Activated CD4-positive, alpha-beta memory T cell treated with anti-CD3 and anti-CD28 coated beads for 36 hours (primary cell): ENCODE results near the gene GLCCI1. TPM values are rescaled to one million over a fixed set of nuclear protein-coding genes. Genes with fewer than 3 reads are reported as not detected.
A peak's percentile ranks its signal among the peaks of the same experiment; 100 is the strongest.

Source experiments
- CTCF ChIA-PET: fragments of 350-600 bp; sonication (Branson Sonifier 250); formaldehyde crosslinking; loops from one replicate; lab custom pipeline; 2021; ENCODE audit warnings: antibody characterized with exemption, inconsistent platforms; lab: Charles Lee
- POLR2A ChIA-PET: fragments of 350-600 bp; sonication (Branson Sonifier 250); formaldehyde crosslinking; loops from one replicate; lab custom pipeline; 2021; ENCODE audit warnings: antibody characterized with exemption; lab: Charles Lee
- DNase-seq: peaks from one replicate; pipeline ENCODE4 v3.0.0-alpha.2; 2020
- H3K27ac Mint-ChIP-seq: one replicate; pipeline ENCODE4 v1.8.0; 2021; ENCODE audit warnings: mixed read lengths
- H3K27me3 Mint-ChIP-seq: one replicate; pipeline ENCODE4 v1.8.0; 2021; ENCODE audit warnings: mixed read lengths
- H3K36me3 Mint-ChIP-seq: one replicate; pipeline ENCODE4 v1.8.0; 2021; ENCODE audit warnings: mixed read lengths
- H3K4me1 Mint-ChIP-seq: one replicate; pipeline ENCODE4 v1.8.0; 2021; ENCODE audit warnings: low read depth, mixed read lengths
- H3K4me3 Mint-ChIP-seq: one replicate; pipeline ENCODE4 v1.8.0; 2021; ENCODE audit warnings: mild to moderate bottlenecking, mixed read lengths
- H3K9me3 Mint-ChIP-seq: one replicate; pipeline ENCODE4 v1.8.0; 2021; ENCODE audit warnings: mixed read lengths
- intact Hi-C: fragments of 100-400 bp; cut with micrococcal nuclease; formaldehyde crosslinking; loops from one replicate; pipeline ENCODE4 v1.15.1; 2023
- total RNA-seq, 2 experiments: library from RNA; stranded (reverse); gene quantifications; one replicate each; pipeline ENCODE4 v1.2.3, GENCODE V29; 2021

GLCCI1 gene
- total RNA-seq: 10 to 100 TPM in 1 of 2 experiments, 1 to 10 TPM in 1; 8.6 to 11.5 TPM

DNA sequence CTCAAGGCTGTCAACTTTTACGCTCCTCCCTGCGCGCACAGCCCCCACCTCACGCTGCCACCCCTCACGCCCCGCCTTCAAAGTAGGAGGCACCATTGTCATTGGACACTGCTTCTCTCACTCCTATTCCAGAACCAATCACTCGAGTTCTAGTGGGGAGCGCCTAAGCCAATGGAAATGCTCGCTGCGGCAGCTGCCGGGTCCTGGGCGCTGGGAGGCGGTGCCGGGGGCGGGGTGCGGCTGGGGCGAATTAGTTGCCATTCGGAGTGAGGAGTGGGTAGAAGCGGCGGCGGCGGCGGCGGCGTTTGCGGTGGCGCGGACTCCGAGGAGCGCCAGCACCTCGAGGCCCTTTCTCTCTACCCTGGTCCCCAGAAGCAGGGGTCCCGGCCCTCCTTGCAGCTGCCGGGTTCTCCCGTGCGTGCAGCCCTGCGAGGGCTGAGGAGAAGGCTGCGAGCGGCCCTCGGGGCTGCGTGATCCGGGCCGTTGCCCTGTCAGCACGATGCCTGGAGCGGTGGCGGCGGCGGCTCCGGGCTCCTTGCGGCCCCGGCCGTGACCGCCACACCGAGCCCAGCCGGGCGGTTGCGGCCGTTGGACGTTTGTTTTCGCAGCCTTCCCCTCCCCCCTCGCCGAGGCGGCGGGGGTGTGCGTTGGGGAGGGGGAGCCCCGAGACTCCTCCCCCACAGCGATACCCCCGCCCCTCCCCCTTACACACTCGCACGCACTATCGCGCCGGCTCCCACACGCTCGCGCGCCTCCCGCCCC lies at the start of gene GLCCI1:
Gene GLCCI1, plus strand, starts transcription at position 253 of the 762 bp plus-strand sequence. CDS start 555 bp downstream, outside the sequence.
- peak; percentile 98 for DNase-seq
- Mint-ChIP-seq H3K27ac (peak within 1 kb of the TSS; percentile 83), H3K9me3 (no peaks in the 10 kb centered on the region), H3K27me3 (no peaks in the 10 kb centered on the region), H3K4me3 (peak within 1 kb of the TSS; percentile 85), H3K4me1 (peaks cover 17% of the 10 kb centered on the region), H3K36me3 (no peaks in the 10 kb centered on the region)
- ChIA-PET POLR2A (interaction anchor here (0.7 to 3.5 kb wide), 12 partner anchors 9 to 329 kb away, joined by 3 to 25 read pairs (median 6); partner anchors contain the start of gene UMAD1), CTCF (interaction anchor here (1.2 to 1.3 kb wide), 2 partner anchors 8 to 288 kb away, joined by 3 to 4 read pairs; no protein-coding TSS in a partner anchor)
- intact Hi-C loops: loop anchor here (1.0 to 5.0 kb wide), 11 partner anchors 23 to 786 kb away; partner anchors contain the start of genes C1GALT1 and UMAD1

DNA sequence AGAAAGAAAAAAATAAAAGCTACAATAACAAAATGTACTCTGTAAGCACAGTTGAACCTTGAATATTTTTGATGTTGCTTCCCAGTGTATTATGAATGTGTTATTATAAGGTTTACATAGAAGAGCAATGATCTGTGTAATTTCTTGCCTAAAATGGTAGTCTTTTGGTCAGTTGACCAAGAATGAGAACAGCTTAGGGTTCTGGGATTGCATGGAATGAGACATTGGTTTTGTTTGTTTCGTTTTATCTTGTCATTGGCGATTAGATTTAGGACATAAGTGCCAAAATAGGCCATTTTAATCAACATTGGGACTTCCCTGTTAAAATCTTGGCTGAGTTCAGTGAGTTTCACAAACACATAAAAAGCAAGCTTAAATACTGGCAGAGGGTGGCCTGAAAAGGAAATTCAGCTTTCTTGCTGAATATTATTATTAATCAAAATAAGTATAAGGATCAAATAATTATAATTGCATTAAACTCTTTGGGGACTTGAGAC lies 49.1 kb upstream of the GLCCI1 start:
- H3K4me3 Mint-ChIP-seq: no peak overlapping the region
- CTCF ChIA-PET: interaction anchor here (0.9 to 2.5 kb wide), 4 partner anchors 10 to 206 kb away, joined by 3 to 8 read pairs (median 4); no protein-coding TSS in a partner anchor
- DNase-seq: no peak
- H3K9me3 Mint-ChIP-seq: no peaks in the 10 kb centered on the region
- H3K4me1 Mint-ChIP-seq: peaks cover 39% of the 10 kb centered on the region
- no peak overlapping the region for H3K27ac Mint-ChIP-seq
- POLR2A ChIA-PET: interaction anchor here (1.6 to 1.9 kb wide), 2 partner anchors 25 to 49 kb away, joined by 6 to 11 read pairs; partner anchors contain the start of gene GLCCI1
- H3K27me3 Mint-ChIP-seq: no peaks in the 10 kb centered on the region
- intact Hi-C loops: no loop called here
- no peaks in the 10 kb centered on the region for H3K36me3 Mint-ChIP-seq

DNA sequence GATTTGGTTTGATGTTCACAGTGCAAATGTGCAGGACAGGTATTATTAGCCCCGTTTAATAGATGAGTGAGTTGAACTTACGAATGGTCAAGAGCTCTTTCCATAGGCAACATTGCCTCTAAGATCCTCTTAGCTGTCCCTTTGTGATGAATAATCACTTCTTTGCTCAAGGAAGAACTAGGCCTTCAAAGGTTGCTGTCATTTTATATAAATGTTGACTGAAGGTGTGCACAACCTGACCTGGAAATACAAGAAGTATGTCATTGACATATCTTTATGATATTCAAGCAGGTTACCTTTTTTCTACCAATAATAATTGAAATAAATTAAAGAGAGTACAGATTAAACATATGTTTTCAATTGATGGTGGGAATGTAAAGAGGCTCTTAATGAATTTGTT lies 48.5 kb upstream of the GLCCI1 start:
- Mint-ChIP-seq H3K27ac (no peak overlapping the region), H3K4me1 (peaks cover 41% of the 10 kb centered on the region), H3K36me3 (no peaks in the 10 kb centered on the region), H3K27me3 (no peaks in the 10 kb centered on the region), H3K4me3 (no peak overlapping the region), H3K9me3 (no peaks in the 10 kb centered on the region)
- DNase-seq: no peak
- ChIA-PET POLR2A (interaction anchor here (0.6 to 1.9 kb wide), 4 partner anchors 25 to 280 kb away, joined by 4 to 11 read pairs (median 6); partner anchors contain the start of genes GLCCI1 and UMAD1), CTCF (interaction anchor here (0.9 to 2.5 kb wide), 4 partner anchors 11 to 205 kb away, joined by 3 to 8 read pairs (median 4); no protein-coding TSS in a partner anchor)
- intact Hi-C loops: loop anchor here (1.0 to 5.0 kb wide), 7 partner anchors 25 to 206 kb away; partner anchors contain the start of gene GLCCI1

DNA sequence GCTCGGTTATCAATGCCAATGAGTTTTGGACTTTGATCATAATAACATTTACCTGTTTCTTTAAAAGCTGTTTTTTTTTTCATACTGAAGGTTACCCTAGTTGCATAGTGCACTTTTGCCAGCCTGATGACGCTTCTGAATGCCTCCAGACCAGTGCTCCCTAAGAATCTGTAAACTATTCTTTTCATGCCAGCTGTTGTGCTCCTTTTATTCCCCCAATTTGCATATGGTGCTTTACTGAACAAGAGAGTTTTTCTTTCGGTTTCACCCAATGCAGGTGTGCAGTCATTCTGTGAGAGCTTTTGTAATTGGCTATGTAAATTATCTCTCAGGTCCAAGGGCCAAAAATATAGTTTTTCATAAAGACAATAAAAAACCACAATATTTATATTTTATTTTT lies 48.1 kb upstream of the GLCCI1 start:
- H3K27ac Mint-ChIP-seq: no peak overlapping the region
- no peaks in the 10 kb centered on the region for H3K9me3 Mint-ChIP-seq
- ChIA-PET POLR2A (interaction anchor here (0.6 to 1.9 kb wide), 4 partner anchors 24 to 280 kb away, joined by 4 to 11 read pairs (median 6); partner anchors contain the start of genes GLCCI1 and UMAD1), CTCF (interaction anchor here (0.9 to 2.5 kb wide), 2 partner anchors 46 to 205 kb away, joined by 3 to 8 read pairs; no protein-coding TSS in a partner anchor)
- intact Hi-C loops: loop anchor here (1.0 to 5.0 kb wide), 7 partner anchors 25 to 206 kb away; partner anchors contain the start of gene GLCCI1
- H3K4me3 Mint-ChIP-seq: peak overlapping the region; percentile 55
- no peaks in the 10 kb centered on the region for H3K27me3 Mint-ChIP-seq
- DNase-seq: peak; percentile 32
- peaks cover 41% of the 10 kb centered on the region for H3K4me1 Mint-ChIP-seq
- H3K36me3 Mint-ChIP-seq: no peaks in the 10 kb centered on the region

DNA sequence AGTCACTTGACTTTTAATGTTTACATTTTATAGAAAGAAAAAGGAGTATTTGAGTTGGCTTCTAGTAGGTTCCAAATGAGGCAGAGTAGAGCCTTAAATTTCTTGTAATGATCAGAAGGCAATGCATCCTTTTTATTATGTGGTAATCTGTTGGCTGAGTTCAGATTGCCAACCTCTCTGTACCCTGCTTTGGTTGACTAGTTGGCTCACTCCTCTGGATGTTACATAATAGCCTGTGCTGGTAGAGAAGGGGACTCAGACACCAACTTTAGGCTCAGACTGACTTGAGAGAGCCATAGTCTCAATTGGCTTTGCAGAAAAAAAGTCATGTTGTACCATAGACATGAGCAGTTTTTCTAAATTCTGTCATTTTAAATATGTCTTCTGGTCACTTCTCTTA lies 46.8 kb upstream of the GLCCI1 start:
- Mint-ChIP-seq H3K27ac (no peak overlapping the region), H3K4me3 (no peak overlapping the region), H3K4me1 (peaks cover 41% of the 10 kb centered on the region), H3K36me3 (no peaks in the 10 kb centered on the region), H3K27me3 (no peaks in the 10 kb centered on the region), H3K9me3 (no peaks in the 10 kb centered on the region)
- CTCF ChIA-PET: no interaction called here
- POLR2A ChIA-PET: no interaction called here
- no peak for DNase-seq
- intact Hi-C loops: loop anchor here (2.0 to 5.0 kb wide), 3 partner anchors 75 to 159 kb away; no protein-coding TSS in a partner anchor

DNA sequence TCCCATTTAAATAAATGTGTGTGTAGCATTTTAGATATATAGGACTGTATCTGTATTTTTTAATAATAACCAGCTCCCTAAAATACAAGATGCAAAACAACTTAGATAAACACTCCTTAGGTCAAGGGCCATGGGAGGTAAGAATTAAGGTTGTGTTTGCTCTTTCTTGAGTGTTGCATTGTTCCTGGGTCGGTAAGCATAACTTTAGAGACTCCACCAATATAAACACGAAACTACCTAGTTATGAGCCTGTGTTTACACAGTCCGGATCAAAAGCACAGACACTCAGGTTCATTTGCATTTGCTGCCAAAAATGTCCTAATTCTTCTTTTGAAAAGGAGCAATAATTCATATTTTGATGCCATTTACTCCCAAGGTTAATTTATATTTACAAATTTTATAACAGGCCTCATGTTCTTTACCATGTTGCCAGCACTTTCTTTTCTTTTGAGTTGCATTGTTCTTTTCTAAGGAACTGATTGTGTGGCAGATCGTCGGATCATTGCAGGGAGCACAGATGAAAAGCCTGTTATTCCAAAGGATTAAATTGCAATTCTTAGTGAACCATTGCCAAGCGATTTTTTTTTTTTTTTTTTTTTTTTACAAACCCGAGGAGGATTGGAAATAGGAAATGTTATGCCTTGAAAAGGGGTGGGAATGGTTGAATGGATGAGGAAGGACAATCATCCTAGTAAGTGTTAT lies 45.8 kb upstream of the GLCCI1 start:
- no peaks in the 10 kb centered on the region for H3K9me3 Mint-ChIP-seq
- H3K4me3 Mint-ChIP-seq: no peak overlapping the region
- DNase-seq: no peak
- H3K27ac Mint-ChIP-seq: no peak overlapping the region
- CTCF ChIA-PET: no interaction called here
- H3K36me3 Mint-ChIP-seq: no peaks in the 10 kb centered on the region
- no peaks in the 10 kb centered on the region for H3K27me3 Mint-ChIP-seq
- H3K4me1 Mint-ChIP-seq: peaks cover 41% of the 10 kb centered on the region
- intact Hi-C loops: loop anchor here (5.0 kb wide), 2 partner anchors 76 to 94 kb away; no protein-coding TSS in a partner anchor
- POLR2A ChIA-PET: interaction anchor here (0.6 kb wide), 1 partner anchor 838 kb away, joined by 3 read pairs; no protein-coding TSS in a partner anchor

DNA sequence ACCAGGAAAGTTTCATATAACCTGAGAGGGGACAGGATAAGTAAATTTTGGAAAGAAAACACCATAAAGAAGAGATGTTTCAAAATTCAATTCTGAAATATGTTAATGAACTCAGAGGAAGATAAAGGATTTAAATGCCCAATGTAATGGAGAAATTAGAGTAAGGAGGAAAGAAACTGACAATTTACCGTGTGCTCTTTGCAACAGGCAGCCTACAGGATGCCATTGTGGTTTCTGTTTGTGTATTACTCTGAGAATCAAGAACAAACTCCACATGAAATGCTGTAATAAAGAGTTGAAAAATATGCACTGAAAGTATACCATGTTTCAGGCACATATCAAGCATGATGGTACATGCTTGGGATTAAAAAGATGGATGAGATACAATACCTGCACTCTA lies 44.8 kb upstream of the GLCCI1 start:
- H3K4me3 Mint-ChIP-seq: no peak overlapping the region
- peaks cover 41% of the 10 kb centered on the region for H3K4me1 Mint-ChIP-seq
- no peaks in the 10 kb centered on the region for H3K27me3 Mint-ChIP-seq
- no peak for DNase-seq
- H3K36me3 Mint-ChIP-seq: no peaks in the 10 kb centered on the region
- H3K27ac Mint-ChIP-seq: no peak overlapping the region
- ChIA-PET POLR2A (no interaction called here), CTCF (no interaction called here)
- H3K9me3 Mint-ChIP-seq: no peaks in the 10 kb centered on the region
- intact Hi-C loops: loop anchor here (5.0 kb wide), 2 partner anchors 77 to 93 kb away; no protein-coding TSS in a partner anchor

DNA sequence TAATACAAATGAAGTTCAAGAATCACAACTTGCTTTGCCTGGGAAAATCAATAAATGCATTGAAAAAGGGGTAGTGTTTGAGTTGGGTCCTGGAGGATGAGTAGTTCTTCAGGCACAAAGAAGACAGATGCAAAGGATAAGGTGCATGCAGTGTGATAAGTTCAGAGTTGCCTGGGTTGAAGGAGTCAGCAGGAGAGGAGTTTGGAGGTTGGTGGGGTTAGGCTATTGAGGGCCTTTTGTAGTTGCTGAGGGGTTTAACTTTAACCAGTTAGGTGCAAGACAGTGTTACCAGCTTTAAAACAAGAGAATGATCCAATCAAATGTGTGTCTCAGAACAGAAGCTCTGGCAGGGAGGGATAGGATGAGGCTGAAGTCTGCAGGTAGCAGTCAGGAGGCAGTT lies 44.3 kb upstream of the GLCCI1 start:
- H3K4me1 Mint-ChIP-seq: peaks cover 39% of the 10 kb centered on the region
- no peak overlapping the region for H3K27ac Mint-ChIP-seq
- POLR2A ChIA-PET: no interaction called here
- no peak overlapping the region for H3K4me3 Mint-ChIP-seq
- no peaks in the 10 kb centered on the region for H3K36me3 Mint-ChIP-seq
- H3K27me3 Mint-ChIP-seq: no peaks in the 10 kb centered on the region
- no peak for DNase-seq
- no peaks in the 10 kb centered on the region for H3K9me3 Mint-ChIP-seq
- CTCF ChIA-PET: no interaction called here
- intact Hi-C loops: loop anchor here (5.0 kb wide), 2 partner anchors 77 to 93 kb away; no protein-coding TSS in a partner anchor

DNA sequence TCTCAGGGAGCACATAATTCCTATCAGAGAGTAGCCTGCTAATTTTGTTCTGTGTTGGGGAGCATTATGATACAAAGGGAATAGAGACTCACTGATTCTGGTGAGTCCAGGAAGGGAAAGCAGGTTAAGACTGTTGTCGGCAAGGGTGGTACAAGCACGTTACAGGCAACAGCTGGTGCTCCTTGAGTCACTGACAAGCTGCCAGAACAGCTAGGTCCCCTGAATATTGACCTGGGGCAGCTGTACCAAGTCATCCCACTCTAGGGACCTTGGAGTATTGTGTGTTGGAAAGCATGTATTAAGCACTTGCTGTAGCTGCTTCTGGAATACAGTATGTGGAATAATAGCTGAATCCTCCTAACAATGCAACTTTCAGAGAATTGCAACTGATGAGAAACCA lies 37.0 kb upstream of the GLCCI1 start:
- H3K4me1 Mint-ChIP-seq: peaks cover 2% of the 10 kb centered on the region
- H3K27me3 Mint-ChIP-seq: no peaks in the 10 kb centered on the region
- CTCF ChIA-PET: no interaction called here
- no peaks in the 10 kb centered on the region for H3K9me3 Mint-ChIP-seq
- DNase-seq: no peak
- intact Hi-C loops: no loop called here
- no peaks in the 10 kb centered on the region for H3K36me3 Mint-ChIP-seq
- POLR2A ChIA-PET: no interaction called here
- no peak overlapping the region for H3K27ac Mint-ChIP-seq
- no peak overlapping the region for H3K4me3 Mint-ChIP-seq

DNA sequence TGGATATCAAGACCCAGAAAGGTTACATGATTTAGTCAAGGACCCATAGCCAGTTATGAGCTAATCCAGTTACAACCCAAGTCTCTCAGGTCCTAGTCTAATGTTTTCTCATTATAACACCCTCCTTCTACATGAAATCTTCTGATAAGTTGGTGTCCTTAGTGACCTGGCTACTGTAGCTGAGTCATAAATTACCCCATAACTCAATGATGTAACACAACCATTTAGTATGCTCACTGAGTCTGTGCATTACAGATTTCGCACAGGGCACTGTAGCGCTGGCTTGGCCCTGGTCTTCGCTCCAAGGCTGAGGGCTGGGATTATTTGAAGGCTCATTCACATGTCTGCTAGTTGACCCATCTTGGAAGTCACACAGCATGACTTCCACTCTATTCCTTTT lies 36.0 kb upstream of the GLCCI1 start:
- ChIA-PET CTCF (no interaction called here), POLR2A (no interaction called here)
- Mint-ChIP-seq H3K36me3 (no peaks in the 10 kb centered on the region), H3K27ac (no peak overlapping the region), H3K4me3 (no peak overlapping the region), H3K4me1 (peaks cover 2% of the 10 kb centered on the region), H3K27me3 (no peaks in the 10 kb centered on the region), H3K9me3 (no peaks in the 10 kb centered on the region)
- intact Hi-C loops: no loop called here
- DNase-seq: no peak

DNA sequence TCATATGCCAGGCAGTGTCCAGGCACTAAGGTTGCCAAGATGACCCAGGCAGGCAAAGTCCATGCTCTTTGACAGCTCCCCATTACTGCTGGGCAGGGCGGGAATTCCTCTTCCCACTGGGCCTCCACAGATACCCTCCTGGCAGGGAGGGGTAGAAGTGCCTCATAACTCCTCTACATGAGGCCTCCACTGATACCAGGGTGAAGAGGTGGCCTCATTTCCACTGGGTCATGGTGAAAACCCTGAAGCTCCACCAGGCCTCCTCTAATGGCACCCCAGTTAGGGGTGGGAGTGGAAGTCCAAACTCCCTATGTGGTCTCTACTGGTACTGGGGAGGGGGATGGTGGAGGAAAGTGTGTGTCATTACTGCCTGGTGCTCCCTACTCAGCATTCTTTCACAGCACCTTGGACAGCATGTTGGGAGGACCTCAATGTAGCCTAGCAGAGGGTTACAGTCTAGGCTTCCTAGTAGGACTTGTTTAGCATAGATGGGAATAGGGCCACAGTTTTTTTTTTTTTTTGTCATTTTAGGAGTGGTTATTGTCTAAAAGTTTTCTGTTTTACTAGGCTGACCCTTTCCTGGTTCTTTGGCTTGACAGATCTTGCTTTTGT lies 34.6 kb upstream of the GLCCI1 start:
- H3K27ac Mint-ChIP-seq: no peak overlapping the region

More for the DNA sequence above, 34.6 kb upstream of the GLCCI1 start:
- Mint-ChIP-seq H3K36me3 (no peaks in the 10 kb centered on the region), H3K27me3 (no peaks in the 10 kb centered on the region), H3K4me1 (peaks cover 2% of the 10 kb centered on the region), H3K4me3 (no peak overlapping the region), H3K9me3 (no peaks in the 10 kb centered on the region)
- ChIA-PET CTCF (no interaction called here), POLR2A (no interaction called here)
- intact Hi-C loops: no loop called here
- no peak for DNase-seq
